Limb (tissue), 2 donors: ENCODE data around the gene RAB11FIP4.

Experiments used
- DNase-seq, 2 donors: peaks; one replicate each; pipeline ENCODE4 v3.0.0-alpha.2; 2016; ENCODE audit errors: extremely low spot score in 2 of 2

The RAB11FIP4 gene

DNA sequence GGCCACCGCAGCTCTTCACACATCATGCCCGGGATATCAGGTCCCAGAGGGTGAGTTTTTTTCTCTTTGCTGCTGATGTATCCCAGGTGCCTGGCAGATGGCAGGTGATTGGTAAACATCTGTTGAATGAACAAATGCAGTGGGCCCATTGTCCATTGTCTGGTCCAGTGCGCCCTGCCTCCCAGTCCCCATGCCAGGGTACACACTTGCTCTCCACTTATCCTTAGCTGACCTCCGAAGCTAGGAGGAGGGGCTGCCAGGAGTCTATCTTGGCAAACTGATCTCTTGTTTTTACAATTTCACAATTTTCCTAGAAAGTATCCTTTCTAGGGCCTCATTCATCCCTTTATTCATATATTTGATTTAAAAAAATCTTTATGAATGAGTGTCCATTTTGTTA is 196.0 kb downstream of the RAB11FIP4 start:
- no peak for DNase-seq
